Measurements from ENCODE around the gene HNRNPUL1. TPM values are rescaled to one million over a fixed set of nuclear protein-coding genes. Genes with fewer than 3 reads are reported as not detected.

The HNRNPUL1 gene
- total and polyA plus RNA-seq, 2 of the 8 experiments (the other 6 are each of a cell fraction or from before 2014, with no cell fraction given) = 99.5 to 264 TPM

DNA sequence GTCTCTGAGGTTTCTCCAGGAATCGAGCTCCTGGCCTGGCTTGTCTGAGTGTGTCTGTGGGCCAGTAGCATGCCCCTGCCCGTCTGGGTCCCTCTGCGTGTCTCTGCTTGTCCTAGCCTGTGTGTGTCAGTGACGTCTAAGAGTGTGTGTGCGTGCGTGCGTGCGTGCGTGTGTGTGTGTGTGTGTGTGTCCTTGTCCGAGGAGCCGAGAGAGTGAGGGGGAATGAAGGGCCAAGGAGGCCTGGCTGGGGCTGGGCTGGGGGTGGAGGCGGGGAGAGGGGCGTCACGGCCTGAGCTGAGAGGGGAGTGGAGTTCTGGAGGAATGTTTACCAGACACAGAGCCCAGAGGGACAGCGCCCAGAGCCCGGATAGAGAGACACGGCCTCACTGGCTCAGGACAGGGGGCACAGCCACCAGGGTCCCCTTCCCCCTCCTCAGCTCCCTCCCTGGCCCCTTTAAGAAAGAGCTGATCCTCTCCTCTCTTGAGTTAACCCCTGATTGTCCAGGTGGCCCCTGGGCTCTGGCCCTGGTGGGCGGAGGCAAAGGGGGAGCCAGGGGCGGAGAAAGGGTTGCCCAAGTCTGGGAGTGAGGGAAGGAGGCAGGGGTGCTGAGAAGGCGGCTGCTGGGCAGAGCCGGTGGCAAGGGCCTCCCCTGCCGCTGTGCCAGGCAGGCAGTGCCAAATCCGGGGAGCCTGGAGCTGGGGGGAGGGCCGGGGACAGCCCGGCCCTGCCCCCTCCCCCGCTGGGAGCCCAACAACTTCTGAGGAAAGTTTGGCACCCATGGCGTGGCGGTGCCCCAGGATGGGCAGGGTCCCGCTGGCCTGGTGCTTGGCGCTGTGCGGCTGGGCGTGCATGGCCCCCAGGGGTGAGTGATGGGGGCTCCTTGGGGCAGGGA, 45.3 kb upstream of the HNRNPUL1 start, which contains the start of gene AXL (continued):
- TF ChIP-seq KDM1A (IDR thresholded peaks at IDR 0.05; ENCODE audit: borderline replicate concordance, low read length) = no peak; the same call in 1 of the 2 replicates
